Kidney tubule cell (primary cell): ENCODE results near the gene CCNC.

ENCODE experiments used
- DNase-seq: peaks from one replicate; pipeline ENCODE4 v3.0.0-alpha.2; 2018; ENCODE audit warnings: low spot score

CCNC gene

GRCh38 chr6:99548706-99549105, 19.8 kb downstream of the CCNC start:
- DNase-seq: no peak

GRCh38 chr6:99547526-99547925, 20.9 kb downstream of the CCNC start:
- DNase-seq: no peak

GRCh38 chr6:99545442-99545841, 23.0 kb downstream of the CCNC start:
- no peak for DNase-seq

GRCh38 chr6:99543968-99544367, 24.5 kb downstream of the CCNC start:
- no peak for DNase-seq

- peak; percentile 25 for DNase-seq
Measured at GRCh38 chr6:99530627-99531026, 37.8 kb downstream of the CCNC start.

GRCh38 chr6:99522531-99522930, 45.9 kb downstream of the CCNC start:
- DNase-seq: peak; percentile 94

GRCh38 chr6:99521633-99522151, 46.8 kb downstream of the CCNC start:
- peak; percentile 63 for DNase-seq

GRCh38 chr6:99520855-99521632, 47.4 kb downstream of the CCNC start:
- peak; percentile 90 for DNase-seq

- DNase-seq: no peak
Measured at GRCh38 chr6:99519446-99519845, 49.0 kb downstream of the CCNC start.

GRCh38 chr6:99514089-99514488, 54.4 kb downstream of the CCNC start:
- no peak for DNase-seq

GRCh38 chr6:99512033-99512432, 56.4 kb downstream of the CCNC start:
- peak; percentile 17 for DNase-seq

- DNase-seq: no peak
Measured at GRCh38 chr6:99507648-99508047, 60.8 kb downstream of the CCNC start.

- DNase-seq: no peak
Measured at GRCh38 chr6:99501762-99502161, 66.7 kb downstream of the CCNC start.

- no peak for DNase-seq
Measured at GRCh38 chr6:99498421-99498820, 70.0 kb downstream of the CCNC start.

GRCh38 chr6:99495466-99495865, 73.0 kb downstream of the CCNC start:
- no peak for DNase-seq
